Measurements from ENCODE around the gene RETREG1.

- TF ChIP-seq POLR2AphosphoS5 (IDR thresholded peaks at IDR 0.05; ENCODE audit: borderline replicate concordance, low read depth, low read length) (no peak), EZH2 (IDR thresholded peaks at IDR 0.05) (no peak)
Measured at GRCh38 chr5:16585041-16585667, 31.6 kb downstream of the RETREG1 start.
